IPS-NIHi7 (cell line): ENCODE measurements around the gene EGF.
A peak's percentile ranks its signal among the peaks of the same experiment; 100 is the strongest.
"Not testable (repeated sequence)": the region's sequence is repeated elsewhere in the genome, so short reads cannot be mapped to it uniquely, and the experiment has no call there.

Source experiments
- DNase-seq: peaks from one replicate; pipeline ENCODE4 v3.0.0; 2012; ENCODE audit warnings: mixed read lengths; ENCODE audit errors: extremely low spot score

Gene EGF

GRCh38 chr4:109912706-109913595 is at the start of gene EGF:
EGF (plus strand) TSS chr4:109912883; CDS start chr4:109913336, 453 bp downstream.
- peak; percentile 53 for DNase-seq

- DNase-seq = no peak
These were observed 48.5 kb upstream of the EGF start for GRCh38 chr4:109864134-109864533.

- no peak for DNase-seq
These were observed 42.6 kb upstream of the EGF start for GRCh38 chr4:109870061-109870460.

- DNase-seq = no peak
These were observed 40.6 kb upstream of the EGF start for GRCh38 chr4:109872065-109872464.

- no peak for DNase-seq
These were observed 39.6 kb upstream of the EGF start for GRCh38 chr4:109872950-109873656.

- no peak for DNase-seq
These were observed 38.7 kb upstream of the EGF start for GRCh38 chr4:109873791-109874514.

GRCh38 chr4:109875106-109875505 is 37.6 kb upstream of the EGF start:
- DNase-seq = no peak

GRCh38 chr4:109875553-109875952 is 37.1 kb upstream of the EGF start:
- DNase-seq = not testable (repeated sequence)

GRCh38 chr4:109876634-109877265 is 35.9 kb upstream of the EGF start:
- DNase-seq = no peak

GRCh38 chr4:109877400-109877799 is 35.3 kb upstream of the EGF start:
- no peak for DNase-seq

- no peak for DNase-seq
These were observed 34.3 kb upstream of the EGF start for GRCh38 chr4:109878355-109878754.

- DNase-seq = no peak
These were observed 33.6 kb upstream of the EGF start for GRCh38 chr4:109879081-109879480.

GRCh38 chr4:109879636-109880314 is 32.9 kb upstream of the EGF start:
- DNase-seq = no peak

- no peak for DNase-seq
These were observed 26.4 kb upstream of the EGF start for GRCh38 chr4:109886303-109886702.

GRCh38 chr4:109887071-109887470 is 25.6 kb upstream of the EGF start:
- DNase-seq = no peak

GRCh38 chr4:109890076-109890475 is 22.6 kb upstream of the EGF start:
- DNase-seq = no peak

GRCh38 chr4:109902559-109903251 is 10.0 kb upstream of the EGF start:
- DNase-seq = no peak

GRCh38 chr4:109908731-109909130 is 4.0 kb upstream of the EGF start:
- no peak for DNase-seq

GRCh38 chr4:109910256-109910655 is 2.4 kb upstream of the EGF start:
- no peak for DNase-seq

- DNase-seq = no peak
These were observed 1.0 kb downstream of the EGF start for GRCh38 chr4:109913596-109914241.
